Upper lobe of left lung (tissue), 4 donors: ENCODE data around the gene CYSRT1.

Source experiments
- EP300 ChIP-seq, 4 donors: sonication (generic); formaldehyde crosslinking; IDR thresholded peaks; one replicate each; pipeline ENCODE4 v1.5.1; 2017; ENCODE audit warnings: antibody characterized with exemption in 4 of 4, control low read depth in 2 of 4
- POLR2A ChIP-seq, 4 donors: fragments of 450-650 bp; IDR thresholded peaks; one replicate each; pipeline ENCODE4 v1.5.1; 2016 to 2017; ENCODE audit warnings: antibody characterized with exemption in 4 of 4, mild to moderate bottlenecking in 2 of 4
- POLR2AphosphoS5 ChIP-seq, 2 donors: sonication (generic); formaldehyde crosslinking; IDR thresholded peaks; one replicate each; pipeline ENCODE4 v1.5.1; 2017; ENCODE audit warnings: antibody characterized with exemption in 2 of 2
- TF ChIP-seq, protein P1 (sequence below), 6 experiments: fragments of 450-650 bp in 4 of 6; fragments of 200-600 bp in 2 of 6; sonication (generic) in 2 of 6; IDR thresholded peaks; one replicate each; pipeline ENCODE4 v1.5.1; 2016 to 2019; ENCODE audit warnings: antibody characterized with exemption in 6 of 6

- TF ChIP-seq POLR2A (IDR thresholded peaks at IDR 0.05) (no peak), EP300 (IDR thresholded peaks at IDR 0.05) (no peak), POLR2AphosphoS5 (IDR thresholded peaks at IDR 0.05) (no peak)
- TF ChIP-seq, protein P1, sequence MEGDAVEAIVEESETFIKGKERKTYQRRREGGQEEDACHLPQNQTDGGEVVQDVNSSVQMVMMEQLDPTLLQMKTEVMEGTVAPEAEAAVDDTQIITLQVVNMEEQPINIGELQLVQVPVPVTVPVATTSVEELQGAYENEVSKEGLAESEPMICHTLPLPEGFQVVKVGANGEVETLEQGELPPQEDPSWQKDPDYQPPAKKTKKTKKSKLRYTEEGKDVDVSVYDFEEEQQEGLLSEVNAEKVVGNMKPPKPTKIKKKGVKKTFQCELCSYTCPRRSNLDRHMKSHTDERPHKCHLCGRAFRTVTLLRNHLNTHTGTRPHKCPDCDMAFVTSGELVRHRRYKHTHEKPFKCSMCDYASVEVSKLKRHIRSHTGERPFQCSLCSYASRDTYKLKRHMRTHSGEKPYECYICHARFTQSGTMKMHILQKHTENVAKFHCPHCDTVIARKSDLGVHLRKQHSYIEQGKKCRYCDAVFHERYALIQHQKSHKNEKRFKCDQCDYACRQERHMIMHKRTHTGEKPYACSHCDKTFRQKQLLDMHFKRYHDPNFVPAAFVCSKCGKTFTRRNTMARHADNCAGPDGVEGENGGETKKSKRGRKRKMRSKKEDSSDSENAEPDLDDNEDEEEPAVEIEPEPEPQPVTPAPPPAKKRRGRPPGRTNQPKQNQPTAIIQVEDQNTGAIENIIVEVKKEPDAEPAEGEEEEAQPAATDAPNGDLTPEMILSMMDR (IDR thresholded peaks at IDR 0.05): peak in 1 of 6 experiments; percentile 7
These were observed 2.5 kb upstream of the CYSRT1 start, which contains the start of gene RNF208 for GRCh38 chr9:137222190-137223077.
